Activated CD4-positive, alpha-beta T cell treated with anti-CD3 and anti-CD28 coated beads, Interleukin-10, Interleukin-2, amounts not matched to agents 100 ng/mL and 50 ng/mL, durations not matched to agents 16 hours and 8 hours (primary cell): ENCODE data around the gene PIAS3.

Experiments used
- DNase-seq: peaks from one replicate; pipeline ENCODE4 v3.0.0-alpha.2; 2020

PIAS3 gene

GRCh38 chr1:145858901-145859490 is at the start of gene PIAS3:
PIAS3 (minus strand) TSS chr1:145859081; CDS start chr1:145858990, 91 bp downstream.
- DNase-seq, result peak; percentile 95

- no peak for DNase-seq
These were observed 49.8 kb upstream of the PIAS3 start for GRCh38 chr1:145908653-145909052.

GRCh38 chr1:145906954-145907753 is 48.3 kb upstream of the PIAS3 start:
- no peak for DNase-seq

- no peak for DNase-seq
These were observed 42.6 kb upstream of the PIAS3 start for GRCh38 chr1:145901312-145902021.

- no peak for DNase-seq
These were observed 39.9 kb upstream of the PIAS3 start for GRCh38 chr1:145898756-145899155.

- DNase-seq, result no peak
These were observed 39.1 kb upstream of the PIAS3 start for GRCh38 chr1:145897969-145898368.

- no peak for DNase-seq
These were observed 36.6 kb upstream of the PIAS3 start for GRCh38 chr1:145895471-145895870.

- DNase-seq, result no peak
These were observed 34.6 kb upstream of the PIAS3 start for GRCh38 chr1:145893306-145894055.

GRCh38 chr1:145892486-145893087 is 33.7 kb upstream of the PIAS3 start:
- DNase-seq, result no peak

GRCh38 chr1:145891587-145892485 is 33.0 kb upstream of the PIAS3 start:
- peak; percentile 49 for DNase-seq

- no peak for DNase-seq
These were observed 32.3 kb upstream of the PIAS3 start for GRCh38 chr1:145891143-145891542.

- DNase-seq, result no peak
These were observed 30.8 kb upstream of the PIAS3 start for GRCh38 chr1:145889722-145890121.

GRCh38 chr1:145887631-145888030 is 28.8 kb upstream of the PIAS3 start:
- DNase-seq, result no peak

- no peak for DNase-seq
These were observed 27.9 kb upstream of the PIAS3 start for GRCh38 chr1:145886816-145887215.

- DNase-seq, result no peak
These were observed 27.5 kb upstream of the PIAS3 start for GRCh38 chr1:145886390-145886789.

- peak; percentile 79 for DNase-seq
These were observed 26.9 kb upstream of the PIAS3 start, which contains the start of gene ANKRD35 for GRCh38 chr1:145885738-145886287. ANKRD35 (minus strand) TSS chr1:145885866; CDS start chr1:145885758, 108 bp downstream.

- DNase-seq, result no peak
These were observed 25.8 kb upstream of the PIAS3 start for GRCh38 chr1:145884675-145885074.

- DNase-seq, result no peak
These were observed 20.9 kb upstream of the PIAS3 start for GRCh38 chr1:145879775-145880174.

- DNase-seq, result no peak
These were observed 19.8 kb upstream of the PIAS3 start for GRCh38 chr1:145878724-145879123.

- DNase-seq, result no peak
These were observed 19.1 kb upstream of the PIAS3 start for GRCh38 chr1:145877923-145878486.

GRCh38 chr1:145874646-145875045 is 15.8 kb upstream of the PIAS3 start:
- no peak for DNase-seq
